H1 (cell line): Measurements from ENCODE around the gene DPEP2NB. TPM values are rescaled to one million over a fixed set of nuclear protein-coding genes. Genes with fewer than 3 reads are reported as not detected.

ENCODE experiments used
- CTCF ChIA-PET: fragments of 300-600 bp; sonication (Branson Sonifier 250); formaldehyde crosslinking; loops from one replicate; lab custom pipeline; 2021; ENCODE audit not compliant: partially characterized antibody; lab: Charles Lee
- POLR2A ChIA-PET: fragments of 300-600 bp; sonication (Branson Sonifier 250); formaldehyde crosslinking; loops from one replicate; lab custom pipeline; 2021; ENCODE audit warnings: inconsistent platforms; ENCODE audit not compliant: partially characterized antibody; lab: Charles Lee
- DNase-seq, 2 experiments: peaks; one replicate each; pipeline versions ENCODE4 v3.0.0 to v3.0.0-alpha.2; 2010 to 2022; ENCODE audit warnings: low spot score in 2 of 2, low read depth in 1 of 2, mixed read lengths in 1 of 2
- FAIRE-seq: peaks from 2 replicates; lab custom pipeline; 2011; peaks lifted over from hg19 to GRCh38; lab: Jason Lieb, UNC
- H2AFZ ChIP-seq: 2 replicates; pipeline ENCODE4 v1.8.1; 2012; ENCODE audit warnings: low read length, inconsistent platforms
- H2AK5ac ChIP-seq: 2 replicates; pipeline ENCODE4 v1.6.1; 2013; ENCODE audit warnings: low read depth, low read length
- H2BK120ac ChIP-seq: replicated peaks from 2 replicates; pipeline ENCODE3; 2013; ENCODE audit warnings: low read depth, low read length, inconsistent platforms
- H2BK12ac ChIP-seq: 2 replicates; pipeline ENCODE4 v1.6.1; 2013; ENCODE audit warnings: low read depth, low read length
- H2BK15ac ChIP-seq: 2 replicates; pipeline ENCODE4 v1.6.1; 2013; ENCODE audit warnings: low read length
- H2BK20ac ChIP-seq: 2 replicates; pipeline ENCODE4 v1.6.1; 2013; ENCODE audit warnings: low read length
- H2BK5ac ChIP-seq: 2 replicates; pipeline ENCODE4 v1.6.1; 2013; ENCODE audit warnings: low read depth, low read length
- H3K14ac ChIP-seq: 2 replicates; pipeline ENCODE4 v1.6.1; 2013; ENCODE audit warnings: inconsistent platforms; ENCODE audit not compliant: insufficient read length
- H3K18ac ChIP-seq: 2 replicates; pipeline ENCODE4 v1.6.1; 2013; ENCODE audit warnings: low read length; ENCODE audit errors: extremely low read depth
- H3K23ac ChIP-seq: 2 replicates; pipeline ENCODE4 v1.6.1; 2013; ENCODE audit warnings: inconsistent platforms; ENCODE audit not compliant: insufficient read length
- H3K23me2 ChIP-seq: 2 replicates; pipeline ENCODE4 v1.6.1; 2013; ENCODE audit warnings: low read depth, low read length
- H3K27ac ChIP-seq: 2 replicates; pipeline ENCODE4 v1.6.1; 2011; ENCODE audit warnings: low read depth, low read length, inconsistent platforms
- H3K27me3 ChIP-seq, 4 experiments: replicated peaks in 1 of 4; 1 replicate in 1 of 4; 2 replicates in 3 of 4; pipeline versions ENCODE4 v1.6.1 to v1.8.1; 2011 to 2013; ENCODE audit warnings: low read length in 3 of 4, mild to moderate bottlenecking in 3 of 4, inconsistent platforms in 2 of 4, mixed read lengths in 2 of 4, moderate library complexity in 1 of 4; ENCODE audit not compliant: control insufficient read depth in 3 of 4, insufficient read depth in 3 of 4; ENCODE audit errors: extremely low read depth in 1 of 4
- H3K36me3 ChIP-seq, 4 experiments: 2 replicates each; pipeline versions ENCODE4 v1.6.1 to v1.8.1; 2011 to 2013; ENCODE audit warnings: mild to moderate bottlenecking in 4 of 4, low read length in 3 of 4, moderate library complexity in 2 of 4, control low read depth in 1 of 4, inconsistent platforms in 1 of 4; ENCODE audit not compliant: insufficient read depth in 4 of 4, control insufficient read depth in 2 of 4
- H3K4ac ChIP-seq: replicated peaks from 2 replicates; pipeline ENCODE3; 2013; ENCODE audit warnings: low read length, low read depth, mixed read lengths, inconsistent platforms; ENCODE audit not compliant: insufficient read length
- H3K4me1 ChIP-seq, 4 experiments: replicated peaks in 1 of 4; 1 replicate in 1 of 4; 2 replicates in 3 of 4; pipeline versions ENCODE4 v1.6.1 to v1.8.1; 2011 to 2013; ENCODE audit warnings: low read length in 3 of 4, inconsistent platforms in 2 of 4, mixed read lengths in 1 of 4; ENCODE audit not compliant: insufficient read depth in 4 of 4, control insufficient read depth in 3 of 4
- H3K4me2 ChIP-seq, 2 experiments: 2 replicates each; pipeline versions ENCODE4 v1.6.1 to v1.8.1; 2011 to 2013; ENCODE audit warnings: low read depth in 2 of 2, low read length in 2 of 2, control low read depth in 1 of 2, inconsistent platforms in 1 of 2, mild to moderate bottlenecking in 1 of 2; ENCODE audit not compliant: insufficient read depth in 1 of 2
- H3K4me3 ChIP-seq, 4 experiments: fragments of 200-600, 300-600 bp in 1 of 4; sonication (generic), shearing (Covaris generic), sonication (Bioruptor Twin) in 1 of 4; 2 replicates each; pipeline versions ENCODE4 v1.5.1 to v1.8.1; 2011 to 2016; ENCODE audit warnings: low read length in 4 of 4, low read depth in 3 of 4, control low read depth in 2 of 4, inconsistent platforms in 2 of 4, mild to moderate bottlenecking in 2 of 4, mixed read lengths in 1 of 4, moderate library complexity in 1 of 4; ENCODE audit not compliant: insufficient read depth in 2 of 4; ENCODE audit errors: extremely low read depth in 1 of 4
- H3K56ac ChIP-seq: replicated peaks from 2 replicates; pipeline ENCODE3; 2013; ENCODE audit warnings: low read depth, mild to moderate bottlenecking, mixed read lengths, low read length, inconsistent platforms; ENCODE audit not compliant: insufficient read length
- H3K79me1 ChIP-seq: 2 replicates; pipeline ENCODE4 v1.6.1; 2013; ENCODE audit warnings: low read depth, low read length, control low read depth
- H3K79me2 ChIP-seq, 2 experiments: 2 replicates each; pipeline versions ENCODE4 v1.6.1 to v1.8.1; 2012 to 2013; ENCODE audit warnings: low read length in 2 of 2, mild to moderate bottlenecking in 2 of 2, inconsistent platforms in 1 of 2; ENCODE audit not compliant: insufficient read depth in 2 of 2, control insufficient read depth in 1 of 2
- H3K9ac ChIP-seq, 4 experiments: replicated peaks in 1 of 4; 1 replicate in 1 of 4; 2 replicates in 3 of 4; pipeline versions ENCODE4 v1.6.1 to v1.8.1; 2011 to 2013; ENCODE audit warnings: low read depth in 3 of 4, low read length in 3 of 4, control low read depth in 2 of 4, mild to moderate bottlenecking in 2 of 4, moderate library complexity in 2 of 4, inconsistent platforms in 1 of 4; ENCODE audit errors: extremely low read depth in 1 of 4
- H3K9me3 ChIP-seq, 2 experiments: 2 replicates each; pipeline versions ENCODE4 v1.6.1 to v1.8.1; 2012 to 2013; ENCODE audit warnings: mild to moderate bottlenecking in 2 of 2, moderate library complexity in 2 of 2, control low read depth in 1 of 2, inconsistent platforms in 1 of 2, low read depth in 1 of 2, low read length in 1 of 2, mixed read lengths in 1 of 2; ENCODE audit not compliant: insufficient read depth in 2 of 2
- H4K20me1 ChIP-seq, 2 experiments: replicated peaks in 1 of 2; 2 replicates each; pipeline versions ENCODE3 to v1.8.1; 2011 to 2013; ENCODE audit warnings: inconsistent platforms in 2 of 2, low read length in 2 of 2, mild to moderate bottlenecking in 1 of 2; ENCODE audit not compliant: insufficient read depth in 2 of 2, control insufficient read depth in 1 of 2
- H4K5ac ChIP-seq: 2 replicates; pipeline ENCODE4 v1.6.1; 2013; ENCODE audit warnings: low read length, low read depth, mixed read lengths, inconsistent platforms; ENCODE audit not compliant: insufficient read length
- H4K8ac ChIP-seq: 2 replicates; pipeline ENCODE4 v1.8.0; 2013; ENCODE audit warnings: mild to moderate bottlenecking, moderate library complexity, low read length, inconsistent platforms; ENCODE audit not compliant: insufficient read depth; ENCODE audit errors: extremely low read depth
- H4K91ac ChIP-seq: replicated peaks from 2 replicates; pipeline ENCODE3; 2013; ENCODE audit warnings: low read length, mixed read lengths, inconsistent platforms; ENCODE audit not compliant: insufficient read length
- BACH1 ChIP-seq: IDR thresholded peaks from 2 replicates; pipeline ENCODE4 v1.6.1; 2012; ENCODE audit warnings: low read length, improper control_type of control experiment
- FOSL1 ChIP-seq: IDR thresholded peaks from 2 replicates; pipeline ENCODE4 v1.6.1; 2011; ENCODE audit warnings: mild to moderate bottlenecking, low read depth, low read length, moderate library complexity; ENCODE audit not compliant: insufficient read depth
- GABPA ChIP-seq: IDR thresholded peaks from 2 replicates; pipeline ENCODE4 v1.6.1; 2011; ENCODE audit warnings: mild to moderate bottlenecking, low read length, moderate library complexity, borderline replicate concordance; ENCODE audit not compliant: insufficient read depth
- HDAC2 ChIP-seq, 2 experiments: fragments of 300-600 bp in 1 of 2; sonication (generic) in 1 of 2; IDR thresholded peaks; 2 replicates each; pipeline ENCODE4 v1.6.1; 2011 to 2012; ENCODE audit warnings: low read depth in 2 of 2, low read length in 2 of 2, mild to moderate bottlenecking in 2 of 2, moderate library complexity in 2 of 2, borderline replicate concordance in 1 of 2, inconsistent platforms in 1 of 2
- KDM4A ChIP-seq: IDR thresholded peaks from one replicate; pipeline ENCODE4 v1.7.1; 2012; ENCODE audit warnings: low read depth, mild to moderate bottlenecking, moderate library complexity, low read length, inconsistent platforms; ENCODE audit not compliant: severe bottlenecking
- KDM5A ChIP-seq: fragments of 200-600 bp; IDR thresholded peaks from 2 replicates; pipeline ENCODE4 v1.7.1; 2012; ENCODE audit warnings: mild to moderate bottlenecking, low read length, inconsistent platforms, mixed read lengths
- SUZ12 ChIP-seq: fragments of 200-600 bp; sonication (generic); IDR thresholded peaks from 2 replicates; pipeline ENCODE4 v1.6.1; 2012; ENCODE audit warnings: mild to moderate bottlenecking, inconsistent platforms, low read length, moderate library complexity, mixed read lengths
- WGBS, 2 experiments: shearing (Covaris generic) in 1 of 2; methylation state at CpG; one replicate each; pipeline versions ENCODE4 v1.1.6 to v1.1.7; 2013 to 2015; ENCODE audit warnings: low lambda C conversion rate in 2 of 2, mixed read lengths in 2 of 2, inconsistent platforms in 1 of 2, low coverage in 1 of 2, missing lambda C conversion rate in 1 of 2; ENCODE audit not compliant: insufficient replicate concordance in 2 of 2, insufficient coverage in 1 of 2, insufficient read length in 1 of 2; ENCODE audit errors: extremely low coverage in 1 of 2, missing lambda C conversion rate in 1 of 2; 5-methylcytosine and 5-hydroxymethylcytosine counted together
- polyA plus RNA-seq, 7 experiments: library from polyadenylated mRNA; depleted of rRNA in 3 of 7; stranded (reverse) in 5 of 7; unstranded in 2 of 7; fragments of >200 nt in 5 of 7; fragments of 200-250 nt in 2 of 7; gene quantifications; 1 replicate in 5 of 7; 2 replicates in 1 of 7; 4 replicates in 1 of 7; pipeline versions ENCODE4 v1.2.1 to v1.2.3, GENCODE V29; 2011 to 2013; ENCODE audit warnings: missing spikeins in 2 of 7, mixed read lengths in 2 of 7
- total RNA-seq: library from RNA; stranded (reverse); fragmentation: NEBNext Ultra II Directional; extraction: Animal tissue kit (Norgen Biotek cat#: 25700); gene quantifications from 2 replicates; pipeline ENCODE4 v1.2.1, GENCODE V29; 2021
- TF ChIP-seq, protein P1 (sequence below): IDR thresholded peaks from 2 replicates; pipeline ENCODE4 v1.6.1; 2011; ENCODE audit warnings: low read depth, mild to moderate bottlenecking, low read length; ENCODE audit not compliant: insufficient read depth
- TF ChIP-seq, protein P2 (sequence below): IDR thresholded peaks from 2 replicates; pipeline ENCODE4 v1.6.1; 2011; ENCODE audit warnings: low read length, improper control_type of control experiment

DPEP2NB gene
- total and polyA plus RNA-seq, 2 of the 8 experiments (the other 6 are each of a cell fraction or from before 2014, with no cell fraction given), result not detected

DNA sequence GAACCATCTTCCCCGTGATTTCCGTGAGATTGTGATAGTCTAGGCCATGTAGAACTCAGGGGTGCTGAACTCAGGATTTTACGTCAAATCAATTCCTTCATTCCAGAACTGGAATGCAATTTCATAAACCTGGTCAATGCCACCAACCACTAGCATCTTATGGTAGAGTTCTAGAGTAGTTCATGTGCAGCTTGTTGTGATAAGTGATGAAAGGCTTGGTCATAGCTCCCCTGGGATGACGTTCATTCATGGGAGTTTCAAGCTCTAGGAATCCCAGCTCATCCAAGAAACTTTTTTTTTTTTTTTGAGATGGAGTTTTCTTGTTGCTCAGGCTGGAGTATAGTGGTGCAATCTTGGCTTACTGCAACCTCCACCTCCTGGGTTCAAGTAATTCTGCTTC, 12.7 kb downstream of the DPEP2NB start:
- no peak overlapping the region for H2BK120ac ChIP-seq
- TF ChIP-seq FOSL1 (no peak), BACH1 (no peak), KDM4A (no peak), SUZ12 (no peak), KDM5A (no peak), GABPA (no peak), HDAC2 (IDR thresholded peaks at IDR 0.05; ENCODE audit: borderline replicate concordance in 1 of 2, low read depth in 2 of 2, low read length in 2 of 2) (no peak)
- TF ChIP-seq, protein P1, sequence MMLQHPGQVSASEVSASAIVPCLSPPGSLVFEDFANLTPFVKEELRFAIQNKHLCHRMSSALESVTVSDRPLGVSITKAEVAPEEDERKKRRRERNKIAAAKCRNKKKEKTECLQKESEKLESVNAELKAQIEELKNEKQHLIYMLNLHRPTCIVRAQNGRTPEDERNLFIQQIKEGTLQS, result no peak
- TF ChIP-seq, protein P2, sequence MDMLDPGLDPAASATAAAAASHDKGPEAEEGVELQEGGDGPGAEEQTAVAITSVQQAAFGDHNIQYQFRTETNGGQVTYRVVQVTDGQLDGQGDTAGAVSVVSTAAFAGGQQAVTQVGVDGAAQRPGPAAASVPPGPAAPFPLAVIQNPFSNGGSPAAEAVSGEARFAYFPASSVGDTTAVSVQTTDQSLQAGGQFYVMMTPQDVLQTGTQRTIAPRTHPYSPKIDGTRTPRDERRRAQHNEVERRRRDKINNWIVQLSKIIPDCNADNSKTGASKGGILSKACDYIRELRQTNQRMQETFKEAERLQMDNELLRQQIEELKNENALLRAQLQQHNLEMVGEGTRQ, result no peak
- H3K23me2 ChIP-seq, result no peaks in the 10 kb centered on the region
- H3K4ac ChIP-seq, result no peak overlapping the region
- no peak overlapping the region for H4K8ac ChIP-seq
- no peak overlapping the region for H4K5ac ChIP-seq
- no peaks in the 10 kb centered on the region for H3K79me2 ChIP-seq
- H3K4me2 ChIP-seq, result no peak overlapping the region
- no peaks in the 10 kb centered on the region for H3K36me3 ChIP-seq
- H3K27ac ChIP-seq, result no peak overlapping the region
- H2BK20ac ChIP-seq, result no peak overlapping the region
- no peak overlapping the region for H3K4me3 ChIP-seq
- CTCF ChIA-PET, result interaction anchor here (0.6 to 1.8 kb wide), 5 partner anchors 12 to 1751 kb away, joined by 3 to 5 read pairs (median 4); partner anchors contain the start of genes DDX28 and DUS2
- no peak overlapping the region for H3K23ac ChIP-seq
- H2AFZ ChIP-seq, result no peak overlapping the region
- POLR2A ChIA-PET, result interaction anchor here (4.5 kb wide), 1 partner anchor 20 kb away, joined by 23 read pairs; the partner anchor contains the start of genes DDX28 and DUS2
- no peaks in the 10 kb centered on the region; the same call in 1 of the 2 replicates for H3K79me1 ChIP-seq
- no peaks in the 10 kb centered on the region for H3K9me3 ChIP-seq
- 89% methylated on average over 4 of the region's 4 CpGs; no CpG with 5 or more reads in 1 of the 2 experiments for WGBS, 2 experiments
- no peak overlapping the region for H2BK15ac ChIP-seq
- no peak overlapping the region for H3K18ac ChIP-seq
- H4K20me1 ChIP-seq, result no peaks in the 10 kb centered on the region
- DNase-seq (no peak), FAIRE-seq (no peak)
- no peak overlapping the region for H3K14ac ChIP-seq
- no peak overlapping the region for H3K56ac ChIP-seq
- no peak overlapping the region for H2BK12ac ChIP-seq
- H2AK5ac ChIP-seq, result no peak overlapping the region
- H3K4me1 ChIP-seq, result no peaks in the 10 kb centered on the region; a peak in 1 of 7 replicates
- no peak overlapping the region for H4K91ac ChIP-seq
- no peak overlapping the region for H3K9ac ChIP-seq
- H2BK5ac ChIP-seq, result no peak overlapping the region
- no peaks in the 10 kb centered on the region for H3K27me3 ChIP-seq
